HG03196 (cell line): ENCODE data around the gene PIP4K2A.

Experiments
- ATAC-seq: cut with Tn5 transposase; IDR thresholded peaks from one replicate; pipeline ENCODE4 v1.9.1; 2021; ENCODE audit not compliant: unreplicated experiment

Gene PIP4K2A

GRCh38 chr10:22669163-22669711 is 45.1 kb downstream of the PIP4K2A start:
- ATAC-seq = no peak

DNA sequence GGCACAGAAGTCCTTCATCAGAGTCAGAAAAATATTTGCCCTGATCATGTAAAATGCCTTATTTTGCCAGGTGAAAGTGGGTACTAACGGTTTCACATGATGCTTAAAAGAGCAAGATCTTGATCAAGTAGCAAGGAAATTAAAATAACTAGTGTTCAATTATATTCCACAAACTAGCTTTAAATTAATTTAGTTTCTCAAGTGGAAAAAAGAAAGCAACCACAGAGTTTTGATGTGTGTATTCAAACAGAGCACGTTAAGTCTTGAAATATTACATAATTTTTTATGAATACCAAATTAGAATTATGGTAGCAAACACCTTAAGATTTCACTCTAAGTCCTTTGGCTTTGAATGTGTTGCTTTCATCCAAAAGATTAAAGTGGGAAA is 47.3 kb downstream of the PIP4K2A start:
- ATAC-seq = peak; percentile 10

- peak; percentile 83 for ATAC-seq
Observed at GRCh38 chr10:22666287-22667092, 47.9 kb downstream of the PIP4K2A start.

GRCh38 chr10:22665329-22665728 is 49.0 kb downstream of the PIP4K2A start:
- ATAC-seq = no peak

DNA sequence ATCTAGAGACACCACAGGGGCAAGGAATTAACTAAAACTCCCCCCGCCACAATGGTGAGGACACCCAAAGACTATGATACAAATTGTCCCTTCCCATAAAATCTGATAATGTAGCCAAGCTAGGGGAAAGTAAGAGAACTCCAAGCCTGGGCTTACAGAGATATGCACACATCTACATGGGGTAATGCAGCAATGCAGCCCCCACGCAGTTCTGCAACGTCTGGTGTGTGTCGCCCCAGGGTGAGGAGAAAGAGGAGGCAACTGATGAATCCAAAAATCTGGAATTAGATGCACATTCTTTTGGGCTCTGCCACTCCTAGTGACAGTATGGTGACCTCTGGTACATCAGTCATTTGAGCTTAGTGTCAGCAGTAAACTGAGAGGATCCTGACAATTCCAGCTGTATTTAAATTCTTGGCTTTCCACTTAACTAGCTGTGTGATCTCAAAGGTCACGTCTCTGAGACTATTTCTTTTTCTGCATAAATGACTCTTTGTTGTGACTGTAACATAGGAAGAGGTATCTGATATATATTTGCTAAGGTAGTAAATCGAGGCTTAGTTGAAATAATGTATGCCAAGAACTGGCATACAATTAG is 51.5 kb downstream of the PIP4K2A start:
- ATAC-seq = no peak

- ATAC-seq = no peak
Observed at GRCh38 chr10:22659866-22660265, 54.5 kb downstream of the PIP4K2A start.

GRCh38 chr10:22658745-22659410 is 55.5 kb downstream of the PIP4K2A start:
- ATAC-seq = no peak

DNA sequence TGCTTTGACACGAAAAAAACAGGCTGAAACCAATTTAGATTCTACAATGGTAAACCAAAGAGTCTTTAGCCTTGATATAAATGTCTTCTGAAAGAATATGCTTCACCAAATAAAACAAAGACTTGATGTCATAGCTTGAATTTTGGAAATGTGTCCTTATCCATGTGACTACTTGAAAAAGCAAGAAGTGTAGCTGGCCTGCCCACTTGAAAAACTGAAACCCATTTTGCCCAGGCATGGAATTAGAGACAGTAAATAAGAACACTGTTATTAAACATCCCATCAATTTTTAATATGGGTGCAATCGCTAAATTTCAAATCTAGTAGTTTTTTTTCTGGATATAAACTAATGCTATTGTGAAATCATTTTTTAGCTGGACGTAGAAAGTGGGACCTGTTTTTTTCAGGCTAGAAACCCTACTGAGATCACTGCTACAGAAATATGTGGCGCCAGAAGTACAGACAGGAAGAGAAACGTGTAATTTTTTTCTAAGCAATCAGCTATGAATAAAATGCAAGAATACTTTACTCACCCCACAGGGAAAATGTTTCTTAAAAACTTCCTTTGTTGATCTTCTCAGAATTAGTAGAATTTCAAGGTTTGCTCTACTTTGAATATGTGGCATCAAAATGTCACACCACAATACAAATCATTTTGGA is 56.7 kb downstream of the PIP4K2A start:
- ATAC-seq = no peak

DNA sequence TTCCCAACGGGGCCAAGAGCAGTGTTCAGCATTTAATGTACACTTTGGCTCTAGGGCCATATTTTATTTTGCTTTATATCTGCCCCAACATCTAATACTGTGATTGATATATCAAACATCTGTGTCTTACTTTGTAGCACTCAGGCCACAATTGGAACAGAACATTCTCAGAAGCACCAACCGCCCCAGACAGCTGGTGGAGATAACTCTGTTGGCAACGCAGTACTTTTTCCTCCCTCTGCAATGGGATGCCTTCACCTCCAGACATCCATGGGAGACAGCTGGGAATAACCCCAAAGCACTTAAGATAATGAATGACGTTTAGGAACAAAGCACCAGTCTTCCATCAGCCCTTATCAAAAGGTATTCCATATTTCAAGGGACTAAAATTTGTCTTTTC is 57.4 kb downstream of the PIP4K2A start:
- ATAC-seq = no peak

DNA sequence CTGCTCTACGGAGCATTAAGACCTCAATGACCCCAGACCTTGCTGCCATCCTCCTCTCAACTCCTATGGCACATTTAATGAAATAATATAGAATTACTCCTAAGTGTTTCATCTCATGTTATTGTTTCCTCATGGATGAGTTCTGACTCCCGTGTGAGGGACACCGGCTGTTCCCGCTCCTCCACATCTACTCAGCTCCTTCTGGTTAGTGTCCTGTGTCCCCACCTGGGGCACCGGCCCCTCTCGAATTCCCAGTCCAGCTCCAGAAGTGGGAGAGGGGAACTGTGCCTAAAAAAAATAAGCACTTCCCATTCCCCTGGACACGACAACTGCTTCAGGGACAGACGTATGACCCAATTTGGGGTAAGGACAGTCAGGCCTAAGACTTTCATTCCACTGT is 58.3 kb downstream of the PIP4K2A start:
- ATAC-seq = no peak

GRCh38 chr10:22655312-22655981 is 58.9 kb downstream of the PIP4K2A start:
- no peak for ATAC-seq

GRCh38 chr10:22652988-22653481 is 61.3 kb downstream of the PIP4K2A start:
- no peak for ATAC-seq

DNA sequence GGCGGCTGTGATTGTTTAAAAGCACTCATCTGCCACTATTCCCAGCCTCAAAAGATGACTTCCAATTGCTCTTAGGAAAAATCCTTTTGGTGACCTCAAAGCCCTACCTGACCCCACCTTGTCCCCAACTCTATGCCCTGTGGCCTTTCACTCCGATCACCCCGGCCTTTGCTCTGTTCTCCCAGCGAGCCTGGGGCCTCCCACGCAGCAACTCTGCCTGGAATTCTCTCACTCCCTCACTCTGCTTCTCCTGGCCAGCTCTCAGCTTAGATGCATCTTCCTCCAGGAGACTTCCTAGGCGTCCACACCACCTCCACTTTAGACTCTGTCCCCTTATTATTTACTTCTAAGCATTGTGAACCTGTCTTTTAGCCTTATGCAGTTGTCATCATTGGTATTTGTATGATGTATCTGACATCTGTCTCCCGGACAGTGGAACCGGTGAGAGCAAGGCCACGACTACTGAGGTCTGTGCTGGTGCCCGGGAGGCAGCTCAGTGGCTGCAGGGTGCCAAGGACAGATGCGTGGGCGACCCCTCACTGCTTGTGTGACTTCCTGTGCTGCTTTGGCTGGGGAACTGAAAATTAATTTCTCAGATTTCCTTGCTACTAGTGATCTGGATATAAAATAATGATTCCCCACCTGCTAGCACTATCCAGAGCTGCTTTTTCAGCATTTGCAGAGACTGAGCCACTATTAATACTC is 63.0 kb downstream of the PIP4K2A start:
- no peak for ATAC-seq

GRCh38 chr10:22649994-22650393 is 64.4 kb downstream of the PIP4K2A start:
- no peak for ATAC-seq

- ATAC-seq = no peak
Observed at GRCh38 chr10:22649390-22649841, 65.0 kb downstream of the PIP4K2A start.

DNA sequence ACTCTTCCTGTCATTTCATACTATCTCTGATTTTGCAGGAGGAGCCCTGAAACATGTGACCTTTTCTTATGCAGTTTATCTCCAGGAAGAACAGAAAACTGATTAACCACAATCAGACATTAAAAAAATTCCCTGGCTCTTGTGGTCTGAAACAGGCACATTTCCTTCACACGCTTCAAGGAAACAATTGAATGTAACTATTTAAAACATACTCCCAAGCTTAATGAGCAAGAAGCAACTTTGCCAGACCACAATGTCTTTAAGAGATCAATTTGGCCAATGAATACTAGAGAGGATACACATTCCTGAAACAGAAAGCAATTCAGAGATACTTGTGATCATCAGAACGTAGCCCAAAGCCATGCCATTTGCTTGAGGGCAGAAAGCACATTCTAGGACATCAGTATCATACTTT is 65.8 kb downstream of the PIP4K2A start:
- peak; percentile 33 for ATAC-seq

GRCh38 chr10:22647244-22647643 is 67.1 kb downstream of the PIP4K2A start:
- ATAC-seq = no peak

- peak; percentile 48 for ATAC-seq
Observed at GRCh38 chr10:22646388-22646853, 68.0 kb downstream of the PIP4K2A start.

DNA sequence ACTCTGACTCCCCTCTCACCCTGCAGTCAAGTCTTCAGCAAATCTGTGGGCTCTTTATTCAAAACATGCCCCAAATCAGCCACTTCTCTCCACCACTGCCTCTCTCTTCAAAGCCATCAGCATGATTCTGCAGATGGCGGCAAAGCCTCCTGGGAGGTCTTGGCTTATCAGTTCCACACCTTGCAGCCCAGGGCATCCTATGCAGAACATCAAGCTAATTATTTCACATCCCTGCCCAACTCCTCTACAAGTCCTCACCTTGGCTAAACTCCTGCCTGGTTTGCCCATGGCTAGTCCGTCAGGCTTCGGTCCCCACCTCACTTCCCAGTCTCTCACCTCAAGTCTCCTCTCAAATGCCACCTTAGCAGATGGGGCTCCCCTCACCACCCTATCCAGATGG is 70.2 kb downstream of the PIP4K2A start:
- ATAC-seq = no peak

DNA sequence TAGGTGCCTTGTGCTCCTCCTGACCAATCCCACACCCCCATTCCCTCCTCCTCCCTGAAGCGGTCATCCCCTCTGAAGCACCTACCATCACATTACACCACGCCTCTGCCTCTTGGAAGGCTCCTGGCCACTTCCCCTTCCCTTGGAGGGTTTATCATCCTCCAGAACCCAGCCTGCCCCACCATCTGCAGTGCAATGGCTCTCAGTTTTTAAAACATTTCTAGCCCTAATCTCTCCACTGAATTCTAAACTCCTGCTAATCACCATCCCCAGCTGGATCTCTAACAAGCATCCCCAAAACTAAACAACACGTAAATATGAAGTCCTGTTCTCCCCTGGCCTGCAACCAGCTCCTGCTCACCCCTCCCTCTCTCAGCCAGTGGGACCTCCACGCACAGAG is 70.6 kb downstream of the PIP4K2A start:
- ATAC-seq = no peak
